Esophagus (tissue), 2 donors: ENCODE results near the gene M1AP. TPM values are rescaled to one million over a fixed set of nuclear protein-coding genes. Genes with fewer than 3 reads are reported as not detected.

Experiments
- H3K27ac ChIP-seq, 2 donors: one replicate each; pipeline ENCODE4 v1.5.1; 2013; ENCODE audit warnings: low read depth in 2 of 2, mild to moderate bottlenecking in 2 of 2, inconsistent platforms in 1 of 2, low read length in 1 of 2, moderate library complexity in 1 of 2
- H3K27me3 ChIP-seq, 2 donors: one replicate each; pipeline ENCODE4 v1.6.1; 2013; ENCODE audit warnings: low read length in 2 of 2, control low read depth in 1 of 2, mild to moderate bottlenecking in 1 of 2; ENCODE audit not compliant: insufficient read depth in 2 of 2, control insufficient read depth in 1 of 2
- H3K36me3 ChIP-seq, 2 donors: one replicate each; pipeline ENCODE4 v1.6.1; 2013; ENCODE audit warnings: low read length in 1 of 2; ENCODE audit not compliant: control insufficient read depth in 2 of 2, insufficient read depth in 2 of 2
- H3K4me1 ChIP-seq, 2 donors: one replicate each; pipeline ENCODE4 v1.6.1; 2013; ENCODE audit warnings: low read length in 1 of 2; ENCODE audit not compliant: control insufficient read depth in 2 of 2, insufficient read depth in 2 of 2
- H3K4me3 ChIP-seq, 2 donors: one replicate each; pipeline ENCODE4 v1.5.1; 2013; ENCODE audit warnings: low read length in 2 of 2, mild to moderate bottlenecking in 2 of 2, low read depth in 1 of 2, moderate library complexity in 1 of 2
- H3K9me3 ChIP-seq, 2 donors: one replicate each; pipeline ENCODE4 v1.6.1; 2013; ENCODE audit warnings: mild to moderate bottlenecking in 2 of 2, low read depth in 1 of 2, low read length in 1 of 2, moderate library complexity in 1 of 2; ENCODE audit not compliant: control insufficient read depth in 2 of 2, insufficient read depth in 1 of 2
- WGBS, 2 donors: extraction: QIAGEN DNeasy Blood & Tissue Kit; methylation state at CpG; one replicate each; pipeline ENCODE4 v1.1.7; 2013; 5-methylcytosine and 5-hydroxymethylcytosine counted together
- polyA plus RNA-seq, 2 donors: library from polyadenylated mRNA; stranded (reverse); fragments of 200-250 nt; gene quantifications; one replicate each; pipeline ENCODE4 v1.2.3, GENCODE V29; 2013
- donor health status: healthy with polysubstance abuse.
- donor health status: Bipolar disorder and iron deficiency.

M1AP gene
- polyA plus RNA-seq, 2 donors: 0.04 to 0.10 TPM

DNA sequence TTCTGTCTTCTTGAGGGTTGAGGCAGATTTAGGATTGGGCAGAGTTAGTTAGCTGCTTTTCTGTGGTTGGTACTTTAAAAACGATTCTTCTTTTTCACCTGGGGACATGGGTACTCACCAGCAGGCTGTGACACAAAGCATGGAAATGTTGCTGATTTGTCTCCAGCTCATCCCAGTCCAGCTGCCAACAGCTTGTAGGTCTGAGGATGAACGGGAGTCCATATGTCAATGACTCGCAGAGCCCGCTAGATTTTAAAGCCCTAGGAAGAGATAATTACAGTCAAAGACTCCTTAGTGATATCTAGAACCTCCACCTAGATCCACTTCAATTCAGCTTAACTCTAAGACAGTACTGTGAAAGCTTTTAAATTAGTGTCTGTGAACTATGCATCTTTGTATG, 72.8 kb downstream of the M1AP start:
- H3K36me3 ChIP-seq: no peaks in the 10 kb centered on the region
- no peak overlapping the region for H3K27ac ChIP-seq
- no peak overlapping the region for H3K4me3 ChIP-seq
- 81 to 88% methylated on average over 4 of the region's 4 CpGs for WGBS, 2 donors
- no peaks in the 10 kb centered on the region for H3K9me3 ChIP-seq
- no peaks in the 10 kb centered on the region for H3K27me3 ChIP-seq
- no peaks in the 10 kb centered on the region for H3K4me1 ChIP-seq

DNA sequence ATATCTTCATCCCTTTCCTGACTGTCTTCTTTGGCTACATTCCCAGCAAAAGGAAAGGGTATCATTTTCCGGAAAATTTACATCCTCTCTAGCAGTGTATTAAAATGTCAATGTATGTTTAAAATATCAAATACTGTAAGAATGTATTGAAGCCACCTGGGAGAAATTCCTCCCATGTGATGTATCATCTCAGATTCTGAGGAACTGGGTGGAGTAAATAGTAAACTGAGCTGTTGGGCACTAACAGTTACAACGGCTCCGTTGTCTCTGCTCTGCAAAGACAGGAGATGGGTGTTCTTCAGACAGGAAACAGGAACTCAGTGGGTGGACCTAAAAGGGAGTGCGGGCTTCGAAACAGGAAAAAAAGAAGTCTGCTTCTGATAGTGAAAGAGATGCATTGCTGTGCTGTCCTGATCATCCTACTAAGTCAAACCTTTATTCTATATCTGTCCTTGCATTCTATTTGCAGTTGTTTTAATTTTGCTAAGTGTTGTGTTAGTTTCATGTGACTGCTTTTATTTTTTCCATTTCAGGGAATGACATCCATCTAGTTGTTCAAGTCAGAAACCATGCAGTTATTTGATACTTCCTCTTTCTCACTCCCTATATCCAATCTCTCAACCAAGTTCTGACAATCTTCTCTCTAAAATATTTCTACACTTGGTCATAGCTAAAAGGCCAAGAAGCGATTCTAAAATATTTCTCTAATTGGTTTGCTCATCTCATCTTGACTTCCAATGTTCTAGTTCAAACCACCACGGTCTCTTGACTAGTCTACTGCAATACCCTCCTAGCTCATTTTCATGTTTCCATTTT, 74.2 kb downstream of the M1AP start:
- H3K27me3 ChIP-seq: no peaks in the 10 kb centered on the region
- no peak overlapping the region for H3K4me3 ChIP-seq
- no peaks in the 10 kb centered on the region for H3K36me3 ChIP-seq
- H3K9me3 ChIP-seq: no peaks in the 10 kb centered on the region
- 52 to 61% methylated on average over 7 of the region's 7 CpGs for WGBS, 2 donors
- no peaks in the 10 kb centered on the region for H3K4me1 ChIP-seq
- no peak overlapping the region for H3K27ac ChIP-seq

DNA sequence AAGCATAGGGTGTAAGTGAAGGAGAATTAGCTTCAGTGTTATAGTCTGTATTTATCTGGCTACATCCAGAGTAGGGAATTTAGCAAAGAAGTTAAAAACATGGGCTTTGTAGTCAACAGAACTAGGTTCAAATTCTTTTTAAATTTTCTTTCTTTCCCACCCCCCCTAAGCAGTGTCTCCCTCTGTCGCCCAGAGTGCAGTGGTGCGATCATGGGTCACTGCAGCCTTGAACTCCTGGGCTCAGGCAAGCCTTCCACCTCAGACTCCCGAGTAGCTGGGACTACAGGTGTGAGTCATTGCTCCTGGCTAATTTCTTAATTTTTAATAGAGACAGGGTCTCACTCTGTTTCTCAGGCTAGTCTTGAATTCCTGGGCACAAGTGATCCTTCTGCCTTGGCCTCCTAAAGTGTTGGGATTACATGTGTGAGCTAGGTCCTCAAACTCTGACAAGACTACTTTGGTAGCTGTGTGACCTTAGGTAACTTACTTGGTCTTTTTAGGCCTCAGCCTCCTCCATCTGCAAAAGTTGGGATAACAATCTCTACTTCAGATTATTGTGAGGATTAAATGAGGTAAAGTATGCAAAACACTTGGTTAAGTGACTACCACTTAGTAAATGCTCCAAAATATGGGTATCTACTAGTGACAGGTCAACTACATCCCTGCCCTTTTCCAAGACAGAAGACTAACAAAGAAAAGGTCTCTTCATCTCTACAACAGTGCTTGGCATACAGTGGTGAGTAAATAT, 75.8 kb downstream of the M1AP start:
- Histone ChIP-seq H3K4me1 (no peaks in the 10 kb centered on the region), H3K36me3 (no peaks in the 10 kb centered on the region), H3K27me3 (no peaks in the 10 kb centered on the region), H3K4me3 (no peak overlapping the region), H3K9me3 (no peaks in the 10 kb centered on the region), H3K27ac (no peak overlapping the region)
- WGBS, 2 donors: 77 to 83% methylated on average over 3 of the region's 3 CpGs

- Histone ChIP-seq H3K4me1 (no peaks in the 10 kb centered on the region), H3K27ac (no peak overlapping the region), H3K27me3 (no peaks in the 10 kb centered on the region), H3K36me3 (no peaks in the 10 kb centered on the region), H3K4me3 (no peak overlapping the region), H3K9me3 (no peaks in the 10 kb centered on the region)
- WGBS, 2 donors: 75 to 96% methylated on average over 1 of the region's 1 CpG
Measured at GRCh38 chr2:74571058-74571457, 77.1 kb downstream of the M1AP start.

DNA sequence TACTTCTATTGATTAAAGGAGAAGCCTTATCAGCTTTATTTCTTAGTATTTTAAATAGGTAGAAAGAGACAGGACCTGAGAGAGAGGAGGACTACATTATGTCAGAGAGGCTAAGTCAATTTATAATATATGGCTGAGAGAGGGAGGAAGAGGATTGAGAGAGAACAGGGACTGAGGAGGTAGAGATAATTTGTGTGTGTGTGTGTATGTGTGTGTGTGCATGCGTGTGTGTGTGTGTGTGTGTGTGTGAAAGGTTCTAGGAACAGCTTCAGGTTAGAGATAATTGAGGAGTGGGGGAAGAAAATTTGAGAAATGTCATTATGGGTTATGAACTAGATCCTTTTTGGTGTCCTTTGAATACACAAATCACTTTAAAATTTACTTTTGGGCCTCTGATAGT, 78.4 kb downstream of the M1AP start:
- Histone ChIP-seq H3K9me3 (no peaks in the 10 kb centered on the region), H3K27ac (no peak overlapping the region), H3K4me1 (no peaks in the 10 kb centered on the region), H3K36me3 (no peaks in the 10 kb centered on the region), H3K27me3 (no peaks in the 10 kb centered on the region), H3K4me3 (no peak overlapping the region)
- 91 to 94% methylated on average over 1 of the region's 1 CpG for WGBS, 2 donors

DNA sequence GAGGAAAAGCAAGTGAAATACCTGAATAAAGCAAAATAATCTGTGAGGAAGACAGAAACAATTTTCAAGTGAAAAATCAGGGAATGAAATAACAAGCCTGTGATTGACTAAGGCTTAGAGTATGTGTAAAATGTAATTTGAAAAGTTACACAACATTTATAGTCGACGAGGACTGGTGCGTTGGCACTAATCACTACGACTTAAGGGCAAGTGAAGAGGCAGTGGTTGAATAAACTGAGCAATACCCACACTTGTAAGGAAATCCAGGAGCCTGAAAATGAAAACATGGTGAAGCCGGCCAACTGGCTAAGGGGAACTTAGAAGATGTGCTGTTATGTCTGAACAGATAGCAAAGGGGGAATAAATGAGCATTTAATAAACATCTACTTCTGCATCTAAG, 80.2 kb downstream of the M1AP start:
- WGBS, 2 donors: 70 to 80% methylated on average over 5 of the region's 5 CpGs
- H3K27me3 ChIP-seq: no peaks in the 10 kb centered on the region
- H3K27ac ChIP-seq: no peak overlapping the region
- H3K4me1 ChIP-seq: no peaks in the 10 kb centered on the region
- H3K4me3 ChIP-seq: no peak overlapping the region
- no peaks in the 10 kb centered on the region for H3K36me3 ChIP-seq
- H3K9me3 ChIP-seq: no peaks in the 10 kb centered on the region

DNA sequence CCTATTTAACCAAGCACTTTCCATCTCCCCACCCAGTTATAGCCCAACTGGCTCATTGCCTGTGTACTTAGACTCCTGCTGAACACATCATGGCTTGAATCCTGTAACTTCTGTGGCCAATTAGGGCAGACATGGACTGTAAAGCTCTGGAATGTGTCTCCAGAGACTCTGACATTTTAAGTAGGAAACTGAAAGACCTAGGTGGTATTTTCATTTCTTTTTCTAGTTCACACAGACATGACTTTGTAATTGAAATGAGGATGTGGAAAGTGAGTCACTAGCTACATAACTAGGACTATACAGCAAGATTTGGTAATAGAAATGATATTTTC, 81.4 kb downstream of the M1AP start:
- no peaks in the 10 kb centered on the region for H3K9me3 ChIP-seq
- H3K36me3 ChIP-seq: no peaks in the 10 kb centered on the region
- H3K27ac ChIP-seq: no peak overlapping the region
- peaks cover 0 to 1% of the 10 kb centered on the region in 2 donors for H3K27me3 ChIP-seq
- no peak overlapping the region for H3K4me3 ChIP-seq
- H3K4me1 ChIP-seq: no peaks in the 10 kb centered on the region

- no peaks in the 10 kb centered on the region for H3K9me3 ChIP-seq
- no peaks in the 10 kb centered on the region for H3K36me3 ChIP-seq
- no peak overlapping the region for H3K27ac ChIP-seq
- peaks cover 0 to 3% of the 10 kb centered on the region in 2 donors for H3K27me3 ChIP-seq
- no peak overlapping the region for H3K4me3 ChIP-seq
- H3K4me1 ChIP-seq: no peaks in the 10 kb centered on the region
- 72 to 81% methylated on average over 7 of the region's 7 CpGs for WGBS, 2 donors
Measured at GRCh38 chr2:74566076-74566753, 81.9 kb downstream of the M1AP start.

DNA sequence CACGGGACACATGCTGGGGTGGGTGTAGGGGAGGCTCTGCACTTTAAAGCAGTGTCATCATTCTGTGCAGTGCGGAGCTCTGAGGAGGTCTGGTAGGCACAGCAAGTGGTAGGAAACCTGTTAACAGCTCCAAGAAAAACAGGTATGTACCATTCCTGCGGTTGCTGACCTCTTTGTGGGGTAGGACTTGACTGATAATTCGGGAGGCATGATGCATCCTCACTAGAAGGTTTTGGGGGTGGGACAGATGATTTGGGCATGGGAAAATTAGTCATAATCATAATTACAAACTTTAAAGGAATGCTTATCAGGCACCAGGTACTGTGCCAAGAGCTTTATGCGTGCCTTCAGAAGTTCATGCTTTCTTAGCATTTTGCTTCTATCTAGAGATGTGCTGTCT, 83.9 kb downstream of the M1AP start:
- Histone ChIP-seq H3K9me3 (no peaks in the 10 kb centered on the region), H3K27me3 (peaks cover 0 to 3% of the 10 kb centered on the region in 2 donors), H3K27ac (no peak overlapping the region), H3K4me3 (no peak overlapping the region), H3K36me3 (no peaks in the 10 kb centered on the region), H3K4me1 (no peaks in the 10 kb centered on the region)
- WGBS, 2 donors: 77 to 80% methylated on average over 5 of the region's 5 CpGs
